Panc1 (cell line): ENCODE results near the gene PPOX. TPM values are rescaled to one million over a fixed set of nuclear protein-coding genes. Genes with fewer than 3 reads are reported as not detected.

ENCODE experiments used
- ATAC-seq: fragments of 200-7000 bp; cut with Tn5 transposase; 2 replicates; pipeline ENCODE4 v1.9.1; 2020; ENCODE audit warnings: mild to moderate bottlenecking, moderate library complexity
- BruUV-seq: library from RNA; stranded (reverse); fragments of 400-500 nt; replicated peaks from 2 replicates; lab custom pipeline; 2021; lab: Mats Ljungman, UMichigan
- CTCF ChIA-PET: fragments of 300-600 bp; sonication (Branson Sonifier 250); formaldehyde crosslinking; loops from one replicate; lab custom pipeline; 2022; ENCODE audit warnings: antibody characterized with exemption; lab: Charles Lee
- POLR2A ChIA-PET: fragments of 300-600 bp; sonication (Branson Sonifier 250); formaldehyde crosslinking; loops from one replicate; lab custom pipeline; 2022; ENCODE audit warnings: antibody characterized with exemption; lab: Charles Lee
- DNase-seq: peaks from one replicate; pipeline ENCODE4 v3.0.0-alpha.2; 2010; ENCODE audit warnings: low read depth, low spot score
- H3K27ac ChIP-seq: 2 replicates; pipeline ENCODE4 v1.5.1; 2011; ENCODE audit warnings: mild to moderate bottlenecking, low read length, inconsistent platforms
- H3K27me3 ChIP-seq: fragments of 200-500 bp; sonication (Bioruptor generic); 2 replicates; pipeline ENCODE4 v1.6.0; 2014; ENCODE audit warnings: low read length, inconsistent platforms; ENCODE audit not compliant: control insufficient read depth, insufficient read depth
- H3K36me3 ChIP-seq: fragments of 200-500 bp; sonication (Bioruptor generic); 2 replicates; pipeline ENCODE4 v1.5.1; 2014; ENCODE audit warnings: inconsistent platforms, mild to moderate bottlenecking, low read length, moderate library complexity; ENCODE audit not compliant: control insufficient read depth, insufficient read depth
- H3K4me1 ChIP-seq: 2 replicates; pipeline ENCODE4 v1.5.1; 2011; ENCODE audit warnings: inconsistent platforms, mild to moderate bottlenecking, low read length, moderate library complexity; ENCODE audit not compliant: control insufficient read depth, insufficient read depth
- H3K4me3 ChIP-seq, 2 experiments: 2 replicates each; pipeline ENCODE4 v1.5.1; 2011 to 2012; ENCODE audit warnings: low read depth in 2 of 2, low read length in 2 of 2, mild to moderate bottlenecking in 2 of 2, inconsistent platforms in 1 of 2, moderate library complexity in 1 of 2
- H3K9me3 ChIP-seq: fragments of 200-500 bp; sonication (Bioruptor generic); 2 replicates; pipeline ENCODE4 v1.5.1; 2014; ENCODE audit warnings: low read depth, mild to moderate bottlenecking, inconsistent platforms, low read length, moderate library complexity; ENCODE audit not compliant: control insufficient read depth, insufficient read depth
- POLR2AphosphoS5 ChIP-seq: IDR thresholded peaks from 2 replicates; pipeline ENCODE4 v1.6.1; 2012; ENCODE audit warnings: mild to moderate bottlenecking, low read depth, low read length, moderate library complexity
- REST ChIP-seq, 2 experiments: IDR thresholded peaks; 2 replicates each; pipeline ENCODE4 v1.6.1; 2011 to 2012; ENCODE audit warnings: low read depth in 2 of 2, control low read depth in 1 of 2, low read length in 1 of 2, mild to moderate bottlenecking in 1 of 2, moderate library complexity in 1 of 2; ENCODE audit not compliant: insufficient read depth in 1 of 2
- SIN3A ChIP-seq: IDR thresholded peaks from 2 replicates; pipeline ENCODE4 v1.6.1; 2012; ENCODE audit warnings: low read depth, mild to moderate bottlenecking, low read length, moderate library complexity, borderline replicate concordance; ENCODE audit not compliant: insufficient read depth
- TCF7L2 ChIP-seq: IDR thresholded peaks from 2 replicates; pipeline ENCODE4 v1.6.1; 2011; ENCODE audit warnings: mild to moderate bottlenecking, low read depth, low read length, inconsistent platforms
- in situ Hi-C: cut with HindIII; loops from 2 replicates; pipeline ENCODE4 v1.10.0; 2016; ENCODE audit warnings: low sequenced_read_pairs, low pct_unique_long_range_greater_than_20kb
- intact Hi-C: fragments of 100-400 bp; cut with micrococcal nuclease; formaldehyde crosslinking; loops from one replicate; pipeline ENCODE4 v1.10.0; 2022; ENCODE audit not compliant: unreplicated experiment
- total RNA-seq: library from RNA; stranded (reverse); gene quantifications from one replicate; pipeline ENCODE4 v1.2.1, GENCODE V29; 2021; ENCODE audit not compliant: unreplicated experiment
- TF ChIP-seq, protein P1 (sequence below): fragments of 450-650 bp; IDR thresholded peaks from 2 replicates; pipeline ENCODE4 v1.5.1; 2017; ENCODE audit warnings: mild to moderate bottlenecking

PPOX gene
- total RNA-seq, 1 experiment from 2014 or later, result 20.6 TPM

DNA sequence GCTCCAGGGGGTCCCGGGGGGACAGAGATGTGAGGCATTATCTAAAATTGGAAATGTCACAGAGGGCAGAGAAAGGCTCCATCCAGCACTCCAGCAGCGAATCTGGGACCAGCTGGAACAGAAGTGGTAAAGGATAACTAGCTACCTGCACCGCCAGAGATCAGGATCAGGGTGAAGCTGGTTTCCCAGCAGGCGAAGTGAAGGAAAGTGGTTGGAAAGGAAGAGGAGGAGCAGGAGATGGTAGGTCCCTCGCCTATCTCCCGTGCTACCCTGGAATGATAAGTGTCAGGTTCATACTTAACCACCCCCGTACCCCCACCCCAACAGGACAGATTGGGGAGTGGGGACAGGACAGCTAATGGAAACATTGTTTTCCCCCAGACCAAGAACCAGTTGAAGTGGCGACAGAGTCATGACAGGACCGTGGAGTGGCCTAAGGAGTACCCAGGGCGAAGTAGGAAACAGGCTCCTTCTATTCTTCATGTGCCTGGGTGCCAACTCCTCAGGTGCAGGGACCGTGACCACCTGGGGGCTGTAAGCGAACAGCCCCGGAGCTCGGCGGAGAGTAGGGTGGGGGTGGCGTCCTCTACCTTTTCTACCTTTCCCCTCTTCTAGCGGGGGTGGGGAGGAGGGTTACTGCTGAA, 10.4 kb downstream of the PPOX start:
- peaks cover 10% of the 10 kb centered on the region for H3K4me1 ChIP-seq
- no peaks in the 10 kb centered on the region for H3K9me3 ChIP-seq
- H3K27me3 ChIP-seq, result no peaks in the 10 kb centered on the region
- in situ Hi-C loops, result no loop called here
- CTCF ChIA-PET, result interaction anchor here (1.5 kb wide), 1 partner anchor 11 kb away, joined by 3 read pairs; the partner anchor contains the start of gene PPOX
- intact Hi-C loops, result no loop called here
- no peak for TF ChIP-seq SIN3A
- TF ChIP-seq POLR2AphosphoS5, result no peak
- TF ChIP-seq, protein P1, sequence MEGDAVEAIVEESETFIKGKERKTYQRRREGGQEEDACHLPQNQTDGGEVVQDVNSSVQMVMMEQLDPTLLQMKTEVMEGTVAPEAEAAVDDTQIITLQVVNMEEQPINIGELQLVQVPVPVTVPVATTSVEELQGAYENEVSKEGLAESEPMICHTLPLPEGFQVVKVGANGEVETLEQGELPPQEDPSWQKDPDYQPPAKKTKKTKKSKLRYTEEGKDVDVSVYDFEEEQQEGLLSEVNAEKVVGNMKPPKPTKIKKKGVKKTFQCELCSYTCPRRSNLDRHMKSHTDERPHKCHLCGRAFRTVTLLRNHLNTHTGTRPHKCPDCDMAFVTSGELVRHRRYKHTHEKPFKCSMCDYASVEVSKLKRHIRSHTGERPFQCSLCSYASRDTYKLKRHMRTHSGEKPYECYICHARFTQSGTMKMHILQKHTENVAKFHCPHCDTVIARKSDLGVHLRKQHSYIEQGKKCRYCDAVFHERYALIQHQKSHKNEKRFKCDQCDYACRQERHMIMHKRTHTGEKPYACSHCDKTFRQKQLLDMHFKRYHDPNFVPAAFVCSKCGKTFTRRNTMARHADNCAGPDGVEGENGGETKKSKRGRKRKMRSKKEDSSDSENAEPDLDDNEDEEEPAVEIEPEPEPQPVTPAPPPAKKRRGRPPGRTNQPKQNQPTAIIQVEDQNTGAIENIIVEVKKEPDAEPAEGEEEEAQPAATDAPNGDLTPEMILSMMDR, result no peak
- TF ChIP-seq TCF7L2, result no peak
- H3K27ac ChIP-seq, result peak overlapping the region; percentile 93
- DNase-seq, result no peak
- ATAC-seq, result peak; percentile 8
- peak overlapping the region; percentile 82 to 90 for H3K4me3 ChIP-seq
- POLR2A ChIA-PET, result interaction anchor here (0.5 to 2.0 kb wide), 2 partner anchors 22 to 47 kb away, joined by 5 to 8 read pairs; partner anchors contain the start of gene UFC1
- H3K36me3 ChIP-seq, result peaks cover 22% of the 10 kb centered on the region
- BruUV-seq, result no TSS peak

- ChIA-PET POLR2A (interaction anchor here (0.5 to 2.0 kb wide), 2 partner anchors 23 to 48 kb away, joined by 5 to 8 read pairs; partner anchors contain the start of gene UFC1), CTCF (interaction anchor here (1.5 kb wide), 1 partner anchor 11 kb away, joined by 3 read pairs; the partner anchor contains the start of gene PPOX)
- H3K27me3 ChIP-seq, result no peaks in the 10 kb centered on the region
- no peak for DNase-seq
- in situ Hi-C loops, result no loop called here
- H3K4me3 ChIP-seq, result peak within 1 kb of the TSS; percentile 82 to 90
- H3K36me3 ChIP-seq, result peaks cover 21% of the 10 kb centered on the region
- H3K9me3 ChIP-seq, result no peaks in the 10 kb centered on the region
- TF ChIP-seq REST (IDR thresholded peaks at IDR 0.05; ENCODE audit: insufficient read depth in 1 of 2, low read depth in 2 of 2, low read length in 1 of 2) (no peak), POLR2AphosphoS5 (peak; percentile 94), TCF7L2 (no peak), SIN3A (peak; percentile 59; the same call in 1 of the 2 replicates)
- TF ChIP-seq, protein P1, result no peak
- TSS peak; percentile 82 for BruUV-seq
- ATAC-seq, result peak; percentile 98
- intact Hi-C loops, result no loop called here
- H3K4me1 ChIP-seq, result peaks cover 10% of the 10 kb centered on the region
- H3K27ac ChIP-seq, result peak within 1 kb of the TSS; percentile 93
Observed at GRCh38 chr1:161177112-161177935, 11.1 kb downstream of the PPOX start, which contains the start of gene B4GALT3. Gene B4GALT3, minus strand, starts transcription at chr1:161177507. Its CDS starts 1,447 bp downstream, at chr1:161176060.
